K562 (cell line): ENCODE data around the gene WDR35. TPM values are rescaled to one million over a fixed set of nuclear protein-coding genes. Genes with fewer than 3 reads are reported as not detected.

ENCODE experiments used
- ATAC-seq: fragments of 200-7000 bp; cut with Tn5 transposase; 3 replicates; pipeline ENCODE4 v1.9.1; 2020; ENCODE audit warnings: moderate library complexity
- BruUV-seq: library from RNA; stranded (reverse); fragments of 400-500 nt; replicated peaks from 2 replicates; lab custom pipeline; 2021; lab: Mats Ljungman, UMichigan
- CTCF ChIA-PET: fragments of 300-600 bp; formaldehyde crosslinking; extraction: SDS; loops from one replicate; lab custom pipeline; 2021; ENCODE audit warnings: low intra/inter-chr PET ratio; lab: Yijun Ruan, JAX
- POLR2A ChIA-PET: fragments of 300-600, 350-650 bp; sonication (Branson Sonifier 250); formaldehyde crosslinking; extraction: SDS; loops from one replicate; lab custom pipeline; 2021; ENCODE audit warnings: antibody characterized with exemption, inconsistent platforms; lab: Yijun Ruan, JAX
- DNase-seq, 4 experiments: peaks; one replicate each; pipeline versions ENCODE4 v3.0.0 to v3.0.0-alpha.2; 2011 to 2018; ENCODE audit warnings: low spot score in 3 of 4, mixed read lengths in 3 of 4; ENCODE audit errors: extremely low read depth in 1 of 4
- FAIRE-seq: peaks from 2 replicates; lab custom pipeline; 2011; peaks lifted over from hg19 to GRCh38; lab: Jason Lieb, UNC
- H2AFZ ChIP-seq: 2 replicates; pipeline ENCODE4 v1.6.0; 2011; ENCODE audit warnings: low read depth, low read length, control low read depth, inconsistent platforms
- H3K27ac ChIP-seq: fragments of 200-600 bp; 3 replicates; pipeline ENCODE4 v1.8.0; 2011; ENCODE audit warnings: low read depth, mild to moderate bottlenecking, control low read depth, inconsistent platforms, low read length, moderate library complexity, mixed read lengths; ENCODE audit errors: extremely low read depth
- H3K27me3 ChIP-seq, 2 experiments: fragments of 300-600 bp in 1 of 2; 2 replicates in 1 of 2; 3 replicates in 1 of 2; pipeline versions ENCODE4 v1.6.0 to v1.8.0; 2011; ENCODE audit warnings: inconsistent platforms in 2 of 2, low read length in 2 of 2, mild to moderate bottlenecking in 1 of 2, mixed read lengths in 1 of 2, moderate library complexity in 1 of 2; ENCODE audit not compliant: control insufficient read depth in 2 of 2, insufficient read depth in 2 of 2
- H3K36me3 ChIP-seq: fragments of 300-600 bp; 3 replicates; pipeline ENCODE4 v1.8.0; 2011; ENCODE audit warnings: mild to moderate bottlenecking, low read length, inconsistent platforms; ENCODE audit not compliant: control insufficient read depth, insufficient read depth
- H3K4me1 ChIP-seq, 2 experiments: fragments of 200-600 bp in 1 of 2; replicated peaks in 1 of 2; 2 replicates in 1 of 2; 3 replicates in 1 of 2; pipeline versions ENCODE4 v1.5.1 to v1.8.0; 2011; ENCODE audit warnings: inconsistent platforms in 2 of 2, low read length in 2 of 2, mild to moderate bottlenecking in 1 of 2, mixed read lengths in 1 of 2, moderate library complexity in 1 of 2; ENCODE audit not compliant: control insufficient read depth in 2 of 2, insufficient read depth in 2 of 2
- H3K4me2 ChIP-seq: 2 replicates; pipeline ENCODE4 v1.6.1; 2011; ENCODE audit warnings: low read length, control low read depth, inconsistent platforms, mixed read lengths; ENCODE audit not compliant: insufficient read depth
- H3K4me3 ChIP-seq: fragments of 200-600 bp; sonication (generic), shearing (Covaris generic); 2 replicates; pipeline ENCODE4 v1.5.1; 2016; ENCODE audit warnings: control low read depth, inconsistent platforms
- H3K79me2 ChIP-seq: fragments of 200-600 bp; 3 replicates; pipeline ENCODE4 v1.8.0; 2011; ENCODE audit warnings: low read length, inconsistent platforms; ENCODE audit not compliant: control insufficient read depth, insufficient read depth
- H3K9ac ChIP-seq, 2 experiments: 2 replicates each; pipeline versions ENCODE4 v1.6.0 to v1.6.1; 2011; ENCODE audit warnings: low read depth in 2 of 2, low read length in 2 of 2, control low read depth in 1 of 2, inconsistent platforms in 1 of 2, mild to moderate bottlenecking in 1 of 2, mixed read lengths in 1 of 2; ENCODE audit not compliant: insufficient read depth in 1 of 2
- H3K9me1 ChIP-seq: one replicate; pipeline ENCODE4 v1.6.0; 2011; ENCODE audit warnings: inconsistent platforms, mild to moderate bottlenecking, low read length, moderate library complexity; ENCODE audit not compliant: control insufficient read depth, insufficient read depth
- H3K9me3 ChIP-seq: replicated peaks from 2 replicates; pipeline ENCODE4 v1.5.1; 2011; ENCODE audit warnings: low read depth, low read length, inconsistent platforms; ENCODE audit not compliant: control insufficient read depth, insufficient read depth
- H4K20me1 ChIP-seq: replicated peaks from 2 replicates; pipeline ENCODE4 v1.6.1; 2011; ENCODE audit warnings: low read length, inconsistent platforms, mixed read lengths; ENCODE audit not compliant: control insufficient read depth, insufficient read depth
- MECOM ChIP-seq: fragments of 250-450 bp; sonication (Bioruptor Pico); IDR thresholded peaks from 2 replicates; pipeline ENCODE4 v1.8.0; 2022; ENCODE audit warnings: inconsistent platforms
- NR2C1 ChIP-seq, 2 experiments: fragments of 450-650 bp; IDR thresholded peaks; 2 replicates each; pipeline ENCODE4 v1.6.1; 2017; ENCODE audit warnings: mild to moderate bottlenecking in 2 of 2, antibody characterized with exemption in 1 of 2, inconsistent platforms in 1 of 2, missing compliant biosample characterization in 1 of 2, missing genetic modification characterization in 1 of 2
- RAD51 ChIP-seq: fragments of 450-650 bp; IDR thresholded peaks from 2 replicates; pipeline ENCODE4 v1.7.1; 2016; ENCODE audit warnings: low read depth, mild to moderate bottlenecking, borderline replicate concordance
- SAP30 ChIP-seq: fragments of 200-600 bp; sonication (generic); IDR thresholded peaks from 2 replicates; pipeline ENCODE4 v1.6.1; 2012; ENCODE audit warnings: borderline replicate concordance, low read depth, mild to moderate bottlenecking, moderate library complexity, low read length, control low read depth, inconsistent platforms; ENCODE audit not compliant: insufficient read depth, poor library complexity, severe bottlenecking
- ZNF584 ChIP-seq: fragments of 200-800 bp; sonication (Bioruptor generic); IDR thresholded peaks from 2 replicates; pipeline ENCODE4 v1.6.1; 2016; ENCODE audit warnings: low read depth, mild to moderate bottlenecking, missing genetic modification characterization, missing compliant biosample characterization
- WGBS: fragments of 100-300 bp; shearing (Covaris generic); methylation state at CpG from one replicate; pipeline ENCODE4 v1.1.6; 2016; ENCODE audit warnings: low coverage, mixed read lengths; ENCODE audit not compliant: insufficient coverage; ENCODE audit errors: missing lambda C conversion rate; 5-methylcytosine and 5-hydroxymethylcytosine counted together
- in situ Hi-C: fragments of 300-500 bp; cut with MboI; formaldehyde crosslinking; loops from 4 replicates; pipeline ENCODE4 v1.15.0; 2018; ENCODE audit warnings: inconsistent platforms, mixed read lengths
- intact Hi-C: fragments of 100-400 bp; cut with micrococcal nuclease; formaldehyde crosslinking; loops from 2 replicates; pipeline ENCODE4 v1.14.2; 2022
- polyA plus RNA-seq, 8 experiments: library from polyadenylated mRNA; depleted of rRNA in 4 of 8; stranded (reverse) in 5 of 8; unstranded in 3 of 8; fragments of >200 nt; fragmentation: Nextera tagmentation in 2 of 8; fragmentation: Illumina TruSeq in 1 of 8; extraction: Ambion mirVana in 2 of 8; extraction: Trizol in 1 of 8; gene quantifications; 2 replicates each; pipeline versions ENCODE4 v1.2.1 to v1.2.3, GENCODE V29; 2011 to 2014; ENCODE audit warnings: inconsistent platforms in 1 of 8, missing spikeins in 1 of 8
- total RNA-seq, 7 experiments: library from RNA; depleted of rRNA in 6 of 7; stranded (reverse); fragments of >200 nt in 6 of 7; fragmentation: Illumina TruSeq in 2 of 7; extraction: Trizol in 2 of 7; gene quantifications; 2 replicates each; pipeline versions ENCODE4 v1.2.1 to v1.2.3, GENCODE V29; 2011 to 2021; ENCODE audit warnings: low replicate concordance in 1 of 7
- TF ChIP-seq, protein P1 (sequence below): IDR thresholded peaks from 3 replicates; pipeline ENCODE4 v1.6.1; 2011; ENCODE audit warnings: borderline replicate concordance, mild to moderate bottlenecking; ENCODE audit not compliant: insufficient read length, insufficient read depth
- TF ChIP-seq, protein P2 (sequence below): sonication (generic); formaldehyde crosslinking; IDR thresholded peaks from 2 replicates; pipeline ENCODE4 v1.8.0; 2022; ENCODE audit warnings: mild to moderate bottlenecking, missing genetic modification reagents, borderline replicate concordance

The WDR35 gene
- total and polyA plus RNA-seq, 9 of the 15 experiments (the other 6 are each of a cell fraction or from before 2014, with no cell fraction given) = 3.3 to 13.1 (median 8.0) TPM

DNA sequence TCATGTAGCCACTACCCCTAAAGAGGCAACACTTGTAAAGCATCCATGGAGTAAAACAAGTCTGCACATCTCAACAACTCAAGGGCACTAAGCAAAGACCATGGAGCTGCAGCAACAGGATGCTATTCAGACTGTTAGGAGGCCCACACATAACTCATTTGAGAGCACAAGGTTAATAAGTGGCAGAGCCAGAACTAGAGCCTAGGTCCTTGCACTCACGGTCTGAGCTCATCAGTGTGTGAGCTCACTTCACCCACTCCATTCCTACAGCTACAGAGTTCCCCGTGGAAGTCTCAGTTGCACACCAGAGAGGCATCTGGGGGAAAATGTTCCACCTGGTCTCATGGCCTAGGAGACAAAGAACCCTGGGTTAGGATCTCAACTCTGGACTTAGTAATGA is 123.1 kb downstream of the WDR35 start:
- ATAC-seq (no peak), FAIRE-seq (no peak), DNase-seq (no peak)
- intact Hi-C loops (loop anchor here (10.0 kb wide), 1 partner anchor 122 kb away; no protein-coding TSS in a partner anchor), in situ Hi-C loops (loop anchor here (10.0 to 25.0 kb wide), 2 partner anchors 512 to 1104 kb away; partner anchors contain the start of gene OSR1)
- TF ChIP-seq, protein P1, sequence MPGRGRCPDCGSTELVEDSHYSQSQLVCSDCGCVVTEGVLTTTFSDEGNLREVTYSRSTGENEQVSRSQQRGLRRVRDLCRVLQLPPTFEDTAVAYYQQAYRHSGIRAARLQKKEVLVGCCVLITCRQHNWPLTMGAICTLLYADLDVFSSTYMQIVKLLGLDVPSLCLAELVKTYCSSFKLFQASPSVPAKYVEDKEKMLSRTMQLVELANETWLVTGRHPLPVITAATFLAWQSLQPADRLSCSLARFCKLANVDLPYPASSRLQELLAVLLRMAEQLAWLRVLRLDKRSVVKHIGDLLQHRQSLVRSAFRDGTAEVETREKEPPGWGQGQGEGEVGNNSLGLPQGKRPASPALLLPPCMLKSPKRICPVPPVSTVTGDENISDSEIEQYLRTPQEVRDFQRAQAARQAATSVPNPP = no peak
- TF ChIP-seq, protein P2, sequence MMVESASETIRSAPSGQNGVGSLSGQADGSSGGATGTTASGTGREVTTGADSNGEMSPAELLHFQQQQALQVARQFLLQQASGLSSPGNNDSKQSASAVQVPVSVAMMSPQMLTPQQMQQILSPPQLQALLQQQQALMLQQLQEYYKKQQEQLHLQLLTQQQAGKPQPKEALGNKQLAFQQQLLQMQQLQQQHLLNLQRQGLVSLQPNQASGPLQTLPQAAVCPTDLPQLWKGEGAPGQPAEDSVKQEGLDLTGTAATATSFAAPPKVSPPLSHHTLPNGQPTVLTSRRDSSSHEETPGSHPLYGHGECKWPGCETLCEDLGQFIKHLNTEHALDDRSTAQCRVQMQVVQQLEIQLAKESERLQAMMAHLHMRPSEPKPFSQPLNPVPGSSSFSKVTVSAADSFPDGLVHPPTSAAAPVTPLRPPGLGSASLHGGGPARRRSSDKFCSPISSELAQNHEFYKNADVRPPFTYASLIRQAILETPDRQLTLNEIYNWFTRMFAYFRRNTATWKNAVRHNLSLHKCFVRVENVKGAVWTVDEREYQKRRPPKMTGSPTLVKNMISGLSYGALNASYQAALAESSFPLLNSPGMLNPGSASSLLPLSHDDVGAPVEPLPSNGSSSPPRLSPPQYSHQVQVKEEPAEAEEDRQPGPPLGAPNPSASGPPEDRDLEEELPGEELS (CRISPR knock-in tag) = no peak
- TF ChIP-seq RAD51 = no peak
- TF ChIP-seq NR2C1 (IDR thresholded peaks at IDR 0.05) = no peak
- no peak for TF ChIP-seq NR2C1 (tag; IDR thresholded peaks at IDR 0.05)
- no peak for TF ChIP-seq SAP30
- TF ChIP-seq MECOM (CRISPR knock-in tag) = no peak
- TF ChIP-seq ZNF584 (CRISPR knock-in tag) = no peak
- H4K20me1 ChIP-seq = 0 out of 2 replicates have a peak, but pooled peaks cover 3% of the 10 kb centered on the region
- WGBS = 13% methylated on average over 2 of the region's 2 CpGs
- no peak overlapping the region for H3K9ac ChIP-seq
- no peaks in the 10 kb centered on the region for H3K9me3 ChIP-seq
- H3K36me3 ChIP-seq = no peaks in the 10 kb centered on the region
- no TSS peak for BruUV-seq
- no peak overlapping the region for H3K4me3 ChIP-seq
- ChIA-PET POLR2A (interaction anchor here (1.0 to 1.1 kb wide), 2 partner anchors 10 to 166 kb away, joined by 3 read pairs; no protein-coding TSS in a partner anchor), CTCF (no interaction called here)
- no peak overlapping the region for H2AFZ ChIP-seq
- no peaks in the 10 kb centered on the region for H3K79me2 ChIP-seq
- H3K4me1 ChIP-seq = peaks cover 4 to 19% of the 10 kb centered on the region in 2 experiments; a peak in 3 of 5 replicates
- no peaks in the 10 kb centered on the region for H3K9me1 ChIP-seq
- peaks cover 11 to 35% of the 10 kb centered on the region in 2 experiments; a peak in 4 of 5 replicates for H3K27me3 ChIP-seq
- no peak overlapping the region for H3K4me2 ChIP-seq
- H3K27ac ChIP-seq = no peak overlapping the region
